Measurements from ENCODE around the gene ERC1. TPM values are rescaled to one million over a fixed set of nuclear protein-coding genes. Genes with fewer than 3 reads are reported as not detected.

Gene ERC1
- total and polyA plus RNA-seq, 2 donors (not counting 3 experiments of a cell fraction or from before 2014, with no cell fraction given) = 11.7 to 66.1 TPM

GRCh38 chr12:1465990-1466389 is 475.0 kb downstream of the ERC1 start:
- Histone ChIP-seq H3K4me3 (replicated peaks in 1 of 3; ENCODE audit: insufficient read depth in 1 of 3, low read depth in 1 of 3, low read length in 3 of 3) (no peak overlapping the region), H3K9ac (replicated peaks; ENCODE audit: extremely low read depth, insufficient read depth, low read length) (no peak overlapping the region), H3K4me2 (ENCODE audit: insufficient read depth, low read length) (no peak overlapping the region), H3K79me2 (ENCODE audit: control insufficient read depth, insufficient read depth, low read length) (no peaks in the 10 kb centered on the region), H3K27ac (ENCODE audit: insufficient read depth, low read depth, low read length) (no peak overlapping the region), H2AFZ (ENCODE audit: low read depth, low read length) (no peak overlapping the region), H3K9me3 (replicated peaks; ENCODE audit: control insufficient read depth, insufficient read depth, low read length) (no peaks in the 10 kb centered on the region), H3K4me1 (ENCODE audit: control insufficient read depth, extremely low read depth, insufficient read depth, low read length) (peaks cover 14% of the 10 kb centered on the region), H4K20me1 (replicated peaks; ENCODE audit: control insufficient read depth, extremely low read depth, insufficient read depth, low read length) (peaks cover 2% of the 10 kb centered on the region), H3K36me3 (ENCODE audit: control insufficient read depth in 2 of 2, extremely low read depth in 1 of 2, insufficient read depth in 2 of 2, low read length in 2 of 2) (no peaks in the 10 kb centered on the region), H3K27me3 (ENCODE audit: control insufficient read depth in 2 of 2, insufficient read depth in 2 of 2, low read length in 2 of 2) (peaks cover 17 to 21% of the 10 kb centered on the region in 2 experiments), H3K9me1 (replicated peaks; ENCODE audit: control insufficient read depth, extremely low read depth, insufficient read depth, low read length) (no peaks in the 10 kb centered on the region)
- TF ChIP-seq POLR2A (IDR thresholded peaks at IDR 0.05; ENCODE audit: low read depth, low read length) = no peak
- TF ChIP-seq POLR2AphosphoS5 (IDR thresholded peaks at IDR 0.05; ENCODE audit: insufficient read depth, low read depth, low read length) = no peak
- TF ChIP-seq EZH2 (IDR thresholded peaks at IDR 0.05; ENCODE audit: borderline replicate concordance, low read depth, low read length, severe bottlenecking) = no peak
- dilution Hi-C loops (cut with MboI; ENCODE audit: extremely low pct_ligation_motif_present, low sequenced_read_pairs) = no loop called here
- POLR2A ChIA-PET = no interaction called here
- FAIRE-seq = no peak
- CTCF ChIA-PET = no interaction called here
- intact Hi-C loops (cut with micrococcal nuclease) = no loop called here
- no TSS peak for BruUV-seq (replicated peaks)
- no peak for DNase-seq (ENCODE audit: low read depth, low spot score)

GRCh38 chr12:1466481-1467154 is 475.6 kb downstream of the ERC1 start:
- Histone ChIP-seq H3K4me3 (replicated peaks in 1 of 3; ENCODE audit: insufficient read depth in 1 of 3, low read depth in 1 of 3, low read length in 3 of 3) (no peak overlapping the region), H2AFZ (ENCODE audit: low read depth, low read length) (no peak overlapping the region), H4K20me1 (replicated peaks; ENCODE audit: control insufficient read depth, extremely low read depth, insufficient read depth, low read length) (peaks cover 2% of the 10 kb centered on the region), H3K4me1 (ENCODE audit: control insufficient read depth, extremely low read depth, insufficient read depth, low read length) (peaks cover 14% of the 10 kb centered on the region), H3K79me2 (ENCODE audit: control insufficient read depth, insufficient read depth, low read length) (no peaks in the 10 kb centered on the region), H3K9ac (replicated peaks; ENCODE audit: extremely low read depth, insufficient read depth, low read length) (no peak overlapping the region), H3K27me3 (ENCODE audit: control insufficient read depth in 2 of 2, insufficient read depth in 2 of 2, low read length in 2 of 2) (peaks cover 17 to 27% of the 10 kb centered on the region in 2 experiments), H3K9me1 (replicated peaks; ENCODE audit: control insufficient read depth, extremely low read depth, insufficient read depth, low read length) (no peaks in the 10 kb centered on the region), H3K9me3 (replicated peaks; ENCODE audit: control insufficient read depth, insufficient read depth, low read length) (no peaks in the 10 kb centered on the region), H3K36me3 (ENCODE audit: control insufficient read depth in 2 of 2, extremely low read depth in 1 of 2, insufficient read depth in 2 of 2, low read length in 2 of 2) (no peaks in the 10 kb centered on the region), H3K27ac (ENCODE audit: insufficient read depth, low read depth, low read length) (no peak overlapping the region), H3K4me2 (ENCODE audit: insufficient read depth, low read length) (no peak overlapping the region)
- FAIRE-seq (no peak), DNase-seq (ENCODE audit: low read depth, low spot score) (no peak)
- intact Hi-C loops (cut with micrococcal nuclease) (no loop called here), dilution Hi-C loops (cut with MboI; ENCODE audit: extremely low pct_ligation_motif_present, low sequenced_read_pairs) (no loop called here)
- POLR2A ChIA-PET = no interaction called here
- CTCF ChIA-PET = interaction anchor here (1.3 to 2.1 kb wide), 2 partner anchors 185 to 349 kb away, joined by 4 to 7 read pairs; no protein-coding TSS in a partner anchor
- TF ChIP-seq CTCF (IDR thresholded peaks at IDR 0.05; ENCODE audit: extremely low read depth in 1 of 2, insufficient read depth in 1 of 2, low read depth in 1 of 2, low read length in 2 of 2) = no peak
- no peak for TF ChIP-seq POLR2A (IDR thresholded peaks at IDR 0.05; ENCODE audit: low read depth, low read length)
- TF ChIP-seq MAX (IDR thresholded peaks at IDR 0.05; ENCODE audit: insufficient read depth, insufficient read length) = no peak
- TF ChIP-seq MYC (IDR thresholded peaks at IDR 0.05; ENCODE audit: low read depth, low read length) = no peak
- no peak for TF ChIP-seq JUN (IDR thresholded peaks at IDR 0.05; ENCODE audit: borderline replicate concordance, insufficient read depth, insufficient read length, low read depth)
- TF ChIP-seq EZH2 (IDR thresholded peaks at IDR 0.05; ENCODE audit: borderline replicate concordance, low read depth, low read length, severe bottlenecking) = no peak
- TF ChIP-seq GATA2 (IDR thresholded peaks at IDR 0.05; ENCODE audit: insufficient read depth, insufficient read length, low read depth, low read length) = no peak
- no peak for TF ChIP-seq FOS (IDR thresholded peaks at IDR 0.05; ENCODE audit: borderline replicate concordance, insufficient read depth, low read length)
- TF ChIP-seq POLR2AphosphoS5 (IDR thresholded peaks at IDR 0.05; ENCODE audit: insufficient read depth, low read depth, low read length) = no peak
- BruUV-seq (replicated peaks) = no TSS peak
